GM12892 (cell line): Measurements from ENCODE around the gene CTNNBIP1.

ENCODE experiments used
- POLR2A ChIP-seq: IDR thresholded peaks from 2 replicates; pipeline ENCODE4 v1.6.1; 2011; ENCODE audit warnings: low read depth, low read length, control low read depth
- TAF1 ChIP-seq: IDR thresholded peaks from 2 replicates; pipeline ENCODE4 v1.6.1; 2011; ENCODE audit warnings: low read depth, mild to moderate bottlenecking, control low read depth, low read length, borderline replicate concordance

GRCh38 chr1:9957726-9958125, 47.7 kb upstream of the CTNNBIP1 start:
- TF ChIP-seq POLR2A (no peak), TAF1 (no peak)
